Measurements from ENCODE around the gene TANC1. TPM values are rescaled to one million over a fixed set of nuclear protein-coding genes. Genes with fewer than 3 reads are reported as not detected.

The TANC1 gene
- total RNA-seq, 1 donor from 2014 or later = not detected

DNA sequence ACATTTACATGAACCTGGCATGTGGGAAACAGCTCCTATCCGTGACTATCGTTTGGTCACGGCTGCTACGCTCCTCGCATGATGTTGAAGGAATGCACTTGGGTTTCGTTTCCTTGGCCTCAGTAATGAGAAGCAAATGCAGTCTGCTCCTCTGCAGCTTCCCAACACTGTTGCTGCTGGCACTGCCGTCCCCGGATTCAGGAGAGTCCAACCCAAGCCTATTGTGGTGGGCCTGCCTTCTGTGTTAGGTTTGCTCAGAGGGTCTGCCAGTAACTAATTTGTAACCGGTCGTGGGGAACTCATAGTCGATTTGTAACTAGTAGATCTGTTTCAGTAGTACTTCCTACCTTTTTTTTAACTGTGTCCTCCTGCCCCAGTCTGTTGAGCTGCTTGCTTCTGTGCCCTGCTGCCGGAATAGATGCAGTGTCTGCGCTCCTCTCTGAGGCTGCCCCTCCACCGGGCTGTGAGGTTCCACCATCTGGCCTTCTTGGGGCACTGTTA lies 259.7 kb downstream of the TANC1 start:
- Mint-ChIP-seq H3K4me3 (no peak overlapping the region), H3K27ac (no peak overlapping the region), H3K27me3 (no peaks in the 10 kb centered on the region), H3K4me1 (no peaks in the 10 kb centered on the region), H3K9me3 (no peaks in the 10 kb centered on the region), H3K36me3 (ENCODE audit: low read depth) (peaks cover 8% of the 10 kb centered on the region)
- CTCF ChIA-PET = no interaction called here
- intact Hi-C loops (cut with micrococcal nuclease) = no loop called here
- POLR2A ChIA-PET = no interaction called here
- no peak for TF ChIP-seq CTCF (IDR thresholded peaks at IDR 0.05)
- ATAC-seq (ENCODE audit: low read depth) = no peak
- DNase-seq = no peak

DNA sequence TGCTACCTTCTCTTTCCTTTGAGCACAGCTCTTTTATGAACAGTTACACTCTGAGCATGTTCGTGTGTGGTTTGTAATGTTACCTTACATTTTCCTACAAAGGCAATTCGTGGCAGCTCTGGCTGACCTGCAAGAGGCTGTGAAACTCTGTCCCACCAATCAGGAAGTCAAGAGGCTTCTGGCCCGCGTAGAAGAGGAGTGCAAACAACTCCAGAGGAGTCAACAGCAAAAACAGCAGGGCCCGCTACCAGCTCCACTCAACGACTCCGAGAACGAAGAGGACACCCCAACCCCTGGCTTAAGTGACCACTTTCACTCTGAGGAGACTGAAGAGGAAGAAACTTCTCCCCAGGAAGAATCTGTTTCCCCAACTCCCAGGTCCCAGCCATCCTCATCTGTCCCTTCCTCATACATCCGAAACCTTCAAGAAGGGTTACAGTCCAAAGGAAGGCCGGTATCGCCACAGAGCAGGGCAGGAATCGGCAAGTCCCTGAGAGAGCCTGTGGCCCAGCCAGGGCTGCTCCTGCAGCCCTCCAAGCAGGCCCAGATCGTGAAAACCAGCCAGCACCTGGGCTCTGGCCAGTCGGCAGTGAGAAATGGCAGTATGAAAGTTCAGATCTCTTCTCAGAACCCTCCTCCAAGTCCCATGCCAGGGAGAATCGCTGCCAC lies 261.2 kb downstream of the TANC1 start:
- CTCF ChIA-PET = no interaction called here
- no peak overlapping the region for H3K27ac Mint-ChIP-seq
- intact Hi-C loops (cut with micrococcal nuclease) = no loop called here

GRCh38 chr2:159230145-159230877 lies 261.9 kb downstream of the TANC1 start:
- no peak overlapping the region for H3K27ac Mint-ChIP-seq
- no peak overlapping the region for H3K4me3 Mint-ChIP-seq
- H3K27me3 Mint-ChIP-seq = no peaks in the 10 kb centered on the region

More for the DNA sequence above, 261.2 kb downstream of the TANC1 start:
- Mint-ChIP-seq H3K4me1 (no peaks in the 10 kb centered on the region), H3K27me3 (no peaks in the 10 kb centered on the region), H3K36me3 (ENCODE audit: low read depth) (peaks cover 15% of the 10 kb centered on the region), H3K9me3 (no peaks in the 10 kb centered on the region), H3K4me3 (no peak overlapping the region)
- POLR2A ChIA-PET = no interaction called here
- no peak for ATAC-seq (ENCODE audit: low read depth)
- no peak for DNase-seq
- TF ChIP-seq CTCF (IDR thresholded peaks at IDR 0.05) = no peak

DNA sequence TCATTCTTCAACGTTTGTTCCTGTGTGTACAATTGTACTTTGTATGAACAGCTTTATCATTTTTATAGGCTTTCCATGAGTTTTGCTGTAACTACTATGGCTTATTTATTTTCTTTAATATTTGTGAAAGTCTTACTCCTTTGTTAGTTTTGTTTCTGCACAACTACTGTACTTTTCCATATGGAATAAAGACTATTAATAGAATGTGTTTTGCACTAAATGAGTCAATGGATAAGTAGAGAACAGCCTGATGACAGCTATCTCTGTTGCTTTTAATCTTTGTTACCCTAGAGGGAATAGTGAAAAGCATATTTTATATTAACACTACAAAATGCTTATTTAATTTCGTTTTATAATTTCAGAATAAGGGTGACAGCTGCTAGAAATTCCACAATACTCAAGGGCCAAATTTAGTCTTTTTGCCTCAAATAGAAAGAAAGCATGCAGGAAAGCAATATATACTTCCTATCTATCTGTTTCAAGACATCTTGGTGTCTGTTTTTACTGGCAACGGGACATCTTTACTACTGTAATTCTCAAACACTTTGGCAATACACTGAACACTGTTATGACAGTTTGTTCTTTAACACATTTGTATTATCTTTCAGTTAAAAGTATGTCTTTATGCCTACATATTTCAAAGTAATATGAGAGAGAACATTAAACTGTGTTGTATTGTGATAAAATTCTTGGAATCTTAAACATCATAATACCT lies 264.2 kb downstream of the TANC1 start:
- Mint-ChIP-seq H3K9me3 (no peaks in the 10 kb centered on the region), H3K27ac (no peak overlapping the region), H3K4me3 (no peak overlapping the region), H3K36me3 (ENCODE audit: low read depth) (peaks cover 36% of the 10 kb centered on the region), H3K4me1 (no peaks in the 10 kb centered on the region), H3K27me3 (no peaks in the 10 kb centered on the region)
- TF ChIP-seq CTCF (IDR thresholded peaks at IDR 0.05) = no peak
- no peak for ATAC-seq (ENCODE audit: low read depth)
- DNase-seq = no peak
- ChIA-PET POLR2A (no interaction called here), CTCF (interaction anchor here (0.6 kb wide), 1 partner anchor 14 kb away, joined by 4 read pairs; no protein-coding TSS in a partner anchor)
- intact Hi-C loops (cut with micrococcal nuclease) = no loop called here

More at GRCh38 chr2:159230145-159230877, 261.9 kb downstream of the TANC1 start:
- no peak for DNase-seq
- Mint-ChIP-seq H3K36me3 (ENCODE audit: low read depth) (peaks cover 21% of the 10 kb centered on the region), H3K4me1 (no peaks in the 10 kb centered on the region), H3K9me3 (no peaks in the 10 kb centered on the region)
- intact Hi-C loops (cut with micrococcal nuclease) = no loop called here
- POLR2A ChIA-PET = no interaction called here
- ATAC-seq (ENCODE audit: low read depth) = no peak
- no peak for TF ChIP-seq CTCF (IDR thresholded peaks at IDR 0.05)
- CTCF ChIA-PET = no interaction called here

DNA sequence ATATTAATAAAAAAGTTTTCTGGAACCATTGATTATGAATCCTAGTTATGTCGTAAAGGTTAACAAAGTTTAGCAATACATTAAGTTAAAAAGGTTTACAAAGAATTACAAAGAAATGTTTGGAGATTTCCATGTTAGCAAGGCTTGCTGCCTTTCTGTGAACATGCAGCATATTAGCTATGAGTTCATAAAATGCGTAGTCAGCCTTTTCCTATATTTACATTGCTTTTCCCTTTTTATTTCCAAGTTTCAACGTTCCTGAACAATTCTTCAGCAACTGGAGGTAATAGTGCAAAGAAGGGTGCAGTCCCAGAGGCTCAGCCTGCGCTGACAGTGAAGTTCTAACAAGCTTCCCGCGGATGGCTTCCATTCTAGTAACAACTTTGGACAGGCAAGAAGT lies 266.4 kb downstream of the TANC1 start:
- ChIA-PET CTCF (no interaction called here), POLR2A (no interaction called here)
- Mint-ChIP-seq H3K27me3 (no peaks in the 10 kb centered on the region), H3K36me3 (ENCODE audit: low read depth) (peaks cover 53% of the 10 kb centered on the region), H3K27ac (no peak overlapping the region), H3K4me1 (no peaks in the 10 kb centered on the region), H3K9me3 (no peaks in the 10 kb centered on the region), H3K4me3 (no peak overlapping the region)
- TF ChIP-seq CTCF (IDR thresholded peaks at IDR 0.05) = no peak
- intact Hi-C loops (cut with micrococcal nuclease) = no loop called here
- no peak for ATAC-seq (ENCODE audit: low read depth)
- DNase-seq = no peak

Measured in activated B cell treated with CpG ODN at 0.5 μM for 24 hours (primary cell).